ENCODE measurements around the gene FYCO1. TPM values are rescaled to one million over a fixed set of nuclear protein-coding genes. Genes with fewer than 3 reads are reported as not detected.

The FYCO1 gene
- total and polyA plus RNA-seq, 2 of the 13 experiments (the other 11 are each of a cell fraction or from before 2014, with no cell fraction given) = 2.7 to 4.2 TPM

- ATAC-seq (no peak), FAIRE-seq (no peak), DNase-seq (ENCODE audit: low spot score) (no peak)
- Histone ChIP-seq H3K27ac (ENCODE audit: extremely low read length, insufficient read depth, low read length) (no peak overlapping the region), H3K79me2 (ENCODE audit: insufficient read depth, low read length) (peaks cover 38% of the 10 kb centered on the region), H3K4me1 (ENCODE audit: insufficient read depth, low read length) (peaks cover 50% of the 10 kb centered on the region), H3K9ac (ENCODE audit: insufficient read depth, low read depth, low read length) (no peak overlapping the region), H3K9me3 (ENCODE audit: low read length) (no peaks in the 10 kb centered on the region), H3K36me3 (replicated peaks in 1 of 2; ENCODE audit: control insufficient read depth in 1 of 2, insufficient read depth in 2 of 2, low read length in 2 of 2) (no peaks in the 10 kb centered on the region), H3K4me2 (ENCODE audit: low read depth, low read length) (no peak overlapping the region), H4K20me1 (ENCODE audit: insufficient read depth, low read length) (no peaks in the 10 kb centered on the region), H3K4me3 (replicated peaks in 1 of 3; ENCODE audit: insufficient read depth in 1 of 3, low read depth in 2 of 3, low read length in 3 of 3) (no peak overlapping the region), H3K27me3 (ENCODE audit: control insufficient read depth in 1 of 2, insufficient read depth in 2 of 2, low read length in 2 of 2) (no peaks in the 10 kb centered on the region; a peak in 1 of 5 replicates), H2AFZ (ENCODE audit: low read length) (no peak overlapping the region)
- ChIA-PET POLR2A (no interaction called here), CTCF (ENCODE audit: low intra/inter-chr PET ratio, low total read pairs) (no interaction called here)
- WGBS (ENCODE audit: low lambda C conversion rate) = 97% methylated on average over 5 of the region's 6 CpGs
- BruUV-seq (replicated peaks) = no TSS peak
- TF ChIP-seq RXRB (CRISPR knock-in tag; IDR thresholded peaks at IDR 0.05; ENCODE audit: borderline replicate concordance) = no peak
- no peak for TF ChIP-seq RBAK (CRISPR knock-in tag; IDR thresholded peaks at IDR 0.05)
- TF ChIP-seq ZMYM2 (CRISPR knock-in tag; IDR thresholded peaks at IDR 0.05) = no peak
- TF ChIP-seq RARA (CRISPR knock-in tag; IDR thresholded peaks at IDR 0.05) = no peak
- no peak for TF ChIP-seq NFE2L2 (IDR thresholded peaks at IDR 0.05; ENCODE audit: low read length)
- no peak for TF ChIP-seq SIX4 (CRISPR knock-in tag; IDR thresholded peaks at IDR 0.05)
- TF ChIP-seq KDM1A (CRISPR knock-in tag; IDR thresholded peaks at IDR 0.05) = no peak
- in situ Hi-C loops (cut with HindIII; ENCODE audit: extremely low pct_ligation_motif_present, low pct_unique_long_range_greater_than_20kb) (no loop called here), intact Hi-C loops (cut with micrococcal nuclease; ENCODE audit: unreplicated experiment) (no loop called here)
Observed at GRCh38 chr3:45991341-45991740, 4.3 kb downstream of the FYCO1 start.

GRCh38 chr3:45990181-45990580, 5.4 kb downstream of the FYCO1 start:
- ATAC-seq (no peak), DNase-seq (ENCODE audit: low spot score) (no peak), FAIRE-seq (no peak)
- 75% methylated on average over 3 of the region's 3 CpGs for WGBS (ENCODE audit: low lambda C conversion rate)
- no peak overlapping the region for H2AFZ ChIP-seq (ENCODE audit: low read length)
- no peak overlapping the region for H3K4me2 ChIP-seq (ENCODE audit: low read depth, low read length)
- no peak overlapping the region for H3K9ac ChIP-seq (ENCODE audit: insufficient read depth, low read depth, low read length)
- no peaks in the 10 kb centered on the region for H3K9me3 ChIP-seq (ENCODE audit: low read length)
- no peak overlapping the region for H3K4me3 ChIP-seq (replicated peaks in 1 of 3; ENCODE audit: insufficient read depth in 1 of 3, low read depth in 2 of 3, low read length in 3 of 3)
- no peak overlapping the region for H3K27ac ChIP-seq (ENCODE audit: extremely low read length, insufficient read depth, low read length)
- peaks cover 46% of the 10 kb centered on the region for H3K79me2 ChIP-seq (ENCODE audit: insufficient read depth, low read length)
- H3K36me3 ChIP-seq (replicated peaks in 1 of 2; ENCODE audit: control insufficient read depth in 1 of 2, insufficient read depth in 2 of 2, low read length in 2 of 2) = no peaks in the 10 kb centered on the region
- no peaks in the 10 kb centered on the region for H4K20me1 ChIP-seq (ENCODE audit: insufficient read depth, low read length)
- intact Hi-C loops (cut with micrococcal nuclease; ENCODE audit: unreplicated experiment) (no loop called here), in situ Hi-C loops (cut with HindIII; ENCODE audit: extremely low pct_ligation_motif_present, low pct_unique_long_range_greater_than_20kb) (no loop called here)
- H3K27me3 ChIP-seq (ENCODE audit: control insufficient read depth in 1 of 2, insufficient read depth in 2 of 2, low read length in 2 of 2) = no peaks in the 10 kb centered on the region; a peak in 1 of 5 replicates
- TF ChIP-seq, protein P1, sequence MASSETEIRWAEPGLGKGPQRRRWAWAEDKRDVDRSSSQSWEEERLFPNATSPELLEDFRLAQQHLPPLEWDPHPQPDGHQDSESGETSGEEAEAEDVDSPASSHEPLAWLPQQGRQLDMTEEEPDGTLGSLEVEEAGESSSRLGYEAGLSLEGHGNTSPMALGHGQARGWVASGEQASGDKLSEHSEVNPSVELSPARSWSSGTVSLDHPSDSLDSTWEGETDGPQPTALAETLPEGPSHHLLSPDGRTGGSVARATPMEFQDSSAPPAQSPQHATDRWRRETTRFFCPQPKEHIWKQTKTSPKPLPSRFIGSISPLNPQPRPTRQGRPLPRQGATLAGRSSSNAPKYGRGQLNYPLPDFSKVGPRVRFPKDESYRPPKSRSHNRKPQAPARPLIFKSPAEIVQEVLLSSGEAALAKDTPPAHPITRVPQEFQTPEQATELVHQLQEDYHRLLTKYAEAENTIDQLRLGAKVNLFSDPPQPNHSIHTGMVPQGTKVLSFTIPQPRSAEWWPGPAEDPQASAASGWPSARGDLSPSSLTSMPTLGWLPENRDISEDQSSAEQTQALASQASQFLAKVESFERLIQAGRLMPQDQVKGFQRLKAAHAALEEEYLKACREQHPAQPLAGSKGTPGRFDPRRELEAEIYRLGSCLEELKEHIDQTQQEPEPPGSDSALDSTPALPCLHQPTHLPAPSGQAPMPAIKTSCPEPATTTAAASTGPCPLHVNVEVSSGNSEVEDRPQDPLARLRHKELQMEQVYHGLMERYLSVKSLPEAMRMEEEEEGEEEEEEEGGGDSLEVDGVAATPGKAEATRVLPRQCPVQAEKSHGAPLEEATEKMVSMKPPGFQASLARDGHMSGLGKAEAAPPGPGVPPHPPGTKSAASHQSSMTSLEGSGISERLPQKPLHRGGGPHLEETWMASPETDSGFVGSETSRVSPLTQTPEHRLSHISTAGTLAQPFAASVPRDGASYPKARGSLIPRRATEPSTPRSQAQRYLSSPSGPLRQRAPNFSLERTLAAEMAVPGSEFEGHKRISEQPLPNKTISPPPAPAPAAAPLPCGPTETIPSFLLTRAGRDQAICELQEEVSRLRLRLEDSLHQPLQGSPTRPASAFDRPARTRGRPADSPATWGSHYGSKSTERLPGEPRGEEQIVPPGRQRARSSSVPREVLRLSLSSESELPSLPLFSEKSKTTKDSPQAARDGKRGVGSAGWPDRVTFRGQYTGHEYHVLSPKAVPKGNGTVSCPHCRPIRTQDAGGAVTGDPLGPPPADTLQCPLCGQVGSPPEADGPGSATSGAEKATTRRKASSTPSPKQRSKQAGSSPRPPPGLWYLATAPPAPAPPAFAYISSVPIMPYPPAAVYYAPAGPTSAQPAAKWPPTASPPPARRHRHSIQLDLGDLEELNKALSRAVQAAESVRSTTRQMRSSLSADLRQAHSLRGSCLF (CRISPR knock-in tag; IDR thresholded peaks at IDR 0.05; ENCODE audit: borderline replicate concordance) = no peak
- TF ChIP-seq RORA (CRISPR knock-in tag; IDR thresholded peaks at IDR 0.05) = no peak
- no peak for TF ChIP-seq HOXA9 (CRISPR knock-in tag; IDR thresholded peaks at IDR 0.05; ENCODE audit: borderline replicate concordance)
- CTCF ChIA-PET (ENCODE audit: low intra/inter-chr PET ratio, low total read pairs) = no interaction called here
- peaks cover 55% of the 10 kb centered on the region for H3K4me1 ChIP-seq (ENCODE audit: insufficient read depth, low read length)
- POLR2A ChIA-PET = no interaction called here
- BruUV-seq (replicated peaks) = no TSS peak

All from HepG2 (cell line).